ENCODE measurements around the gene TNFAIP8. TPM values are rescaled to one million over a fixed set of nuclear protein-coding genes. Genes with fewer than 3 reads are reported as not detected.
A peak's percentile ranks its signal among the peaks of the same experiment; 100 is the strongest.

TNFAIP8 gene
- total and polyA plus RNA-seq, 2 donors (not counting 1 experiment from before 2014, with no cell fraction given), result 67.3 to 109 TPM

DNA sequence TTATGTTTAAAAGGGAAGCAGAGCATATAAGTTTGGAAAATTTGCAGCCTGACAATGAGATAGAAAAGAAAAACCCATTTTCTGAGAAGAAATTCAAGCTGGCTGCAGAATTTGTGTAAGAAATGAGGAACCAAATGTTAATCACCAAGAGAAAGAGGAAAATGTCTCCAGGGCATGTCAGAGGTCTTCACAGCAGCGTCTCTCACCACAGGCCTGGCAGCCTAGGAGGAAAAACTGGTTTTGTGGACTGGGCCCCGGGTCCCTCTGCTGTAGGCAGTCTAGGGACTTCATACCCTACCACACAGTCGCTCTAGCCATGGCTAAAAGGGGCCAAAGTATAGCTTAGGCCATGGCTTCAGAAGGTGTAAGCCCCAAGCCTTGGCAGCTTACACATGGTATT, 64.3 kb downstream of the TNFAIP8 start:
- ATAC-seq (ENCODE audit: low read depth) (peak; percentile 52), DNase-seq (peak; percentile 60)
- intact Hi-C loops (cut with micrococcal nuclease), result loop anchor here (1.0 kb wide), 1 partner anchor 15 kb away; no protein-coding TSS in a partner anchor
- Histone ChIP-seq H3K9me3 (ENCODE audit: control extremely low read depth in 1 of 3, control insufficient read depth in 2 of 3, insufficient read depth in 1 of 3, low read length in 2 of 3) (peaks cover 0 to 4% (median 0%) of the 10 kb centered on the region in 3 donors), H3K27me3 (replicated peaks in 1 of 4; ENCODE audit: control extremely low read depth in 1 of 4, control insufficient read depth in 3 of 4, insufficient read depth in 4 of 4, low read length in 3 of 4) (no peaks in the 10 kb centered on the region), H3K9ac (ENCODE audit: low read length) (no peak overlapping the region), H3K4me3 (ENCODE audit: control extremely low read depth in 1 of 5, extremely low read depth in 1 of 5, insufficient read depth in 1 of 5, low read depth in 2 of 5, low read length in 4 of 5) (no peak overlapping the region), H3K4me1 (ENCODE audit: control insufficient read depth in 2 of 2, insufficient read depth in 2 of 2, low read length in 2 of 2) (peaks cover 45 to 48% of the 10 kb centered on the region in 2 donors), H4K20me1 (ENCODE audit: control insufficient read depth, insufficient read depth, low read length, poor library complexity, severe bottlenecking) (no peaks in the 10 kb centered on the region), H3K79me2 (ENCODE audit: control insufficient read depth, insufficient read depth, low read length) (peaks cover 6% of the 10 kb centered on the region), H3K4me2 (replicated peaks; ENCODE audit: low read depth, low read length, poor library complexity, severe bottlenecking) (peak overlapping the region; percentile 50), H3K36me3 (replicated peaks in 1 of 2; ENCODE audit: control extremely low read depth in 1 of 2, control insufficient read depth in 1 of 2, extremely low read depth in 1 of 2, insufficient read depth in 2 of 2, low read length in 1 of 2) (no peaks in the 10 kb centered on the region), H3K27ac (ENCODE audit: low read length in 2 of 2) (peak overlapping the region; percentile 82 to 83), H2AFZ (ENCODE audit: insufficient read depth, low read depth, low read length, poor library complexity, severe bottlenecking) (peak overlapping the region; percentile 83)
- TF ChIP-seq EZH2 (IDR thresholded peaks at IDR 0.05; ENCODE audit: borderline replicate concordance, insufficient read depth, low read depth, low read length, poor library complexity, severe bottlenecking), result no peak
- TF ChIP-seq, protein P1, sequence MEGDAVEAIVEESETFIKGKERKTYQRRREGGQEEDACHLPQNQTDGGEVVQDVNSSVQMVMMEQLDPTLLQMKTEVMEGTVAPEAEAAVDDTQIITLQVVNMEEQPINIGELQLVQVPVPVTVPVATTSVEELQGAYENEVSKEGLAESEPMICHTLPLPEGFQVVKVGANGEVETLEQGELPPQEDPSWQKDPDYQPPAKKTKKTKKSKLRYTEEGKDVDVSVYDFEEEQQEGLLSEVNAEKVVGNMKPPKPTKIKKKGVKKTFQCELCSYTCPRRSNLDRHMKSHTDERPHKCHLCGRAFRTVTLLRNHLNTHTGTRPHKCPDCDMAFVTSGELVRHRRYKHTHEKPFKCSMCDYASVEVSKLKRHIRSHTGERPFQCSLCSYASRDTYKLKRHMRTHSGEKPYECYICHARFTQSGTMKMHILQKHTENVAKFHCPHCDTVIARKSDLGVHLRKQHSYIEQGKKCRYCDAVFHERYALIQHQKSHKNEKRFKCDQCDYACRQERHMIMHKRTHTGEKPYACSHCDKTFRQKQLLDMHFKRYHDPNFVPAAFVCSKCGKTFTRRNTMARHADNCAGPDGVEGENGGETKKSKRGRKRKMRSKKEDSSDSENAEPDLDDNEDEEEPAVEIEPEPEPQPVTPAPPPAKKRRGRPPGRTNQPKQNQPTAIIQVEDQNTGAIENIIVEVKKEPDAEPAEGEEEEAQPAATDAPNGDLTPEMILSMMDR (IDR thresholded peaks at IDR 0.05), result no peak
- CTCF ChIA-PET, result interaction anchor here (1.1 to 6.4 kb wide), 4 partner anchors 9 to 398 kb away, joined by 3 to 45 read pairs (median 18); no protein-coding TSS in a partner anchor
- no peaks in the 10 kb centered on the region for H3K9me3 Mint-ChIP-seq (ENCODE audit: insufficient read depth)
- WGBS (ENCODE audit: insufficient coverage), result 36% methylated on average over 2 of the region's 3 CpGs
- POLR2A ChIA-PET, result interaction anchor here (0.5 kb wide), 1 partner anchor 89 kb away, joined by 3 read pairs; no protein-coding TSS in a partner anchor
- H3K4me1 Mint-ChIP-seq, result peaks cover 61% of the 10 kb centered on the region
- H3K27me3 Mint-ChIP-seq, result no peaks in the 10 kb centered on the region
- peak overlapping the region; percentile 75 for H3K4me3 Mint-ChIP-seq
- peak overlapping the region; percentile 94 for H3K27ac Mint-ChIP-seq

DNA sequence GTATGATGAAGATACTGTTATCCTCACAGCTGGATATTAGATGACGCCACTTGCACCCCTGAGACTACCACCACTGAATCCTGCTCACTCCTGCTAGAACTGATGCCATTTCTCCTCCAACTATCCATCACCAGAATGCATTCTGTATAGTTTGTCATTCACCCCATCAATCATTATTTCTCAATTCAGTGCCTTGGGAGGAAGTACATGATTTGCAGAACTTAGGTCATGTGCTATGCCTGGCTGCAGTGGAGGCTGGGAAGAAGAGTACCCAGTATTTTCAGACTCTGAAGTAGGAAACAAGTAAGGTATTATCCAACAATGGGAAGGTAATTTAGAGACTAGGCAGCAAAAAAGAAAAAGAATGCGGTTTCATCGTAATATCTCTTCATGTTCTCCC, 70.2 kb downstream of the TNFAIP8 start:
- CTCF ChIA-PET, result interaction anchor here (0.9 to 3.1 kb wide), 2 partner anchors 9 to 14 kb away, joined by 3 to 18 read pairs; no protein-coding TSS in a partner anchor
- no CpG with 5 or more reads among the region's 3 CpGs for WGBS (ENCODE audit: insufficient coverage)

More for the DNA sequence above, 70.2 kb downstream of the TNFAIP8 start:
- H3K4me3 Mint-ChIP-seq, result no peak overlapping the region
- Histone ChIP-seq H4K20me1 (ENCODE audit: control insufficient read depth, insufficient read depth, low read length, poor library complexity, severe bottlenecking) (no peaks in the 10 kb centered on the region), H3K4me1 (ENCODE audit: control insufficient read depth in 2 of 2, insufficient read depth in 2 of 2, low read length in 2 of 2) (peaks cover 22 to 26% of the 10 kb centered on the region in 2 donors), H3K4me3 (ENCODE audit: control extremely low read depth in 1 of 5, extremely low read depth in 1 of 5, insufficient read depth in 1 of 5, low read depth in 2 of 5, low read length in 4 of 5) (no peak overlapping the region), H3K27ac (ENCODE audit: low read length in 2 of 2) (no peak overlapping the region), H2AFZ (ENCODE audit: insufficient read depth, low read depth, low read length, poor library complexity, severe bottlenecking) (no peak overlapping the region), H3K9me3 (ENCODE audit: control extremely low read depth in 1 of 3, control insufficient read depth in 2 of 3, insufficient read depth in 1 of 3, low read length in 2 of 3) (peaks cover 0 to 2% (median 0%) of the 10 kb centered on the region in 3 donors), H3K79me2 (ENCODE audit: control insufficient read depth, insufficient read depth, low read length) (peaks cover 11% of the 10 kb centered on the region), H3K4me2 (replicated peaks; ENCODE audit: low read depth, low read length, poor library complexity, severe bottlenecking) (no peak overlapping the region), H3K36me3 (replicated peaks in 1 of 2; ENCODE audit: control extremely low read depth in 1 of 2, control insufficient read depth in 1 of 2, extremely low read depth in 1 of 2, insufficient read depth in 2 of 2, low read length in 1 of 2) (no peaks in the 10 kb centered on the region), H3K9ac (ENCODE audit: low read length) (no peak overlapping the region), H3K27me3 (replicated peaks in 1 of 4; ENCODE audit: control extremely low read depth in 1 of 4, control insufficient read depth in 3 of 4, insufficient read depth in 4 of 4, low read length in 3 of 4) (no peaks in the 10 kb centered on the region)
- intact Hi-C loops (cut with micrococcal nuclease), result no loop called here
- TF ChIP-seq, protein P1 (IDR thresholded peaks at IDR 0.05), result no peak
- TF ChIP-seq EZH2 (IDR thresholded peaks at IDR 0.05; ENCODE audit: borderline replicate concordance, insufficient read depth, low read depth, low read length, poor library complexity, severe bottlenecking), result no peak
- no peaks in the 10 kb centered on the region for H3K9me3 Mint-ChIP-seq (ENCODE audit: insufficient read depth)
- no peak for ATAC-seq (ENCODE audit: low read depth)
- H3K4me1 Mint-ChIP-seq, result peaks cover 44% of the 10 kb centered on the region
- POLR2A ChIA-PET, result interaction anchor here (0.6 kb wide), 1 partner anchor 30 kb away, joined by 4 read pairs; no protein-coding TSS in a partner anchor
- H3K27me3 Mint-ChIP-seq, result no peaks in the 10 kb centered on the region
- H3K27ac Mint-ChIP-seq, result no peak overlapping the region
- DNase-seq, result no peak
